ENCODE results near the gene ITPK1.

Gene ITPK1

DNA sequence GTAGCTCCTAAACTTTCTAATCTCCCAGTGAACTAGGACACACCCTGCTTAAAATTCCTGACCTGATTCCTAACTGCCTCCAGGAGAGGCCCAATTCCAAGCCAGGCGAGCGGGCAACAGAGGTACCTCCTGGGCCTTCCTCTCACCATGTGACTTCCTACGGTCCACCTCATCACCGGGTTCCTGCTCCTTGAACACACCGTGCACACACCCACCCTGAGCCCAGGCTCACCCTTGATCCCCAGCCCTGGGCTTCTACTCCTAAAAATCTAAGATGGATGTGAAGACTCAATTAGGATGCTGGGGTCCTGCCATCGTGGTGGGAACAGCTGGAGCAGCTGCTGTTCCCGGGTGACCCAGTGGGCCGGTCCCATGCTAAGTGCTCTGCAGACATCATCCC is 124.2 kb downstream of the ITPK1 start:
- FAIRE-seq (no peak), DNase-seq (ENCODE audit: insufficient read length, low spot score) (no peak)
- no peak for TF ChIP-seq POU2F2 (IDR thresholded peaks at IDR 0.05; ENCODE audit: low read depth, low read length)
- no peak for TF ChIP-seq POLR2AphosphoS5 (IDR thresholded peaks at IDR 0.05; ENCODE audit: low read depth, low read length)
- no peak for TF ChIP-seq PAX5 (IDR thresholded peaks at IDR 0.05; ENCODE audit: insufficient read depth, low read length, severe bottlenecking)
- TF ChIP-seq TAF1 (IDR thresholded peaks at IDR 0.05; ENCODE audit: low read depth, low read length) = no peak
- TF ChIP-seq SPI1 (IDR thresholded peaks at IDR 0.05; ENCODE audit: low read depth, low read length) = no peak

DNA sequence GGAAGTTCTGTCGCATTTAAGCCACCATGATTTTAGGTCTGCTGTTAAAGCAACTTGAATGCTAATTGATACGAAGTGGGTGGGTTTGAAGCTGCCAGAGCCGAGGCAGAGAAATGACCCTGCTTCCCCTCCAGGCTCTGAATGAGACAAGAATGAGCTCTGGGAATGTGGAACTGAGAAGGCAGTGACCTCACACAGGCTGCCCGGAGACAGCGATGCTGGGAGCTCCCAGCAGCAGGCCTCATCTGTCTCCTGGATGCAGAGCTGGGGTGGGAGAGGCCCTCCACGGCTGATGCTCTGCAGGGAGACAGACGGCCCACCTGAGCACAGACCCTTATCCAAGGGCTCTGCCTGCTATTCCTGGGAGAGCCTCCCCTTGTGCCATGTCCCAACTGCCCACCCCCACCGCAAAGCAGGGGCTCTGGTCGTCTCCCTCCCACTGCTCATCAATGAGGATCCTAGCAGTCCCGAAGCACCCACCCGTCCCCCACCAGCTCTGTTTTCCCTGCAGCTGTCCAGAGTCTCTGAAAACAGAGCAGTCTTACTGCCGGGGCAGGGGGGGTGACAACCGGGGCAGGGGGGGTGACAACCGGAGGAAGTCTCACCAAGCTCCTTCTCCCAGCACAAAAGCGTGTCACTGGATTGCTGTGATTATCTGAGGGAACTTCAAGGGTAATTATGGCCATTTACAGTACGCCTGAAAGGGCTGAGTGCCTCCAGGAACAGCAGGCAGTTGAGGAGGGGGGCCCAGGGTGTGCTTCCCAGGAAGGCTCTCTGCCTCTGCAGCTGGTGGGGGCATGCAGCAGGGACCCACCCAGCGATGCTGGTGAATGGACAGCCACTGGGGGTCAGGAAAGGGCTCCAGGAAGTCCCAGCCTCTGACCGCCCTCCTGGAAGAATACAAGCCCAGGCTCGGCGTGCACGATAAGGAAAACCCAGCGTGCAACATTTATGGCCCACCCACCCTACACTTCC is 125.0 kb downstream of the ITPK1 start:
- TF ChIP-seq POU2F2 (IDR thresholded peaks at IDR 0.05; ENCODE audit: low read depth, low read length) (no peak), POLR2AphosphoS5 (IDR thresholded peaks at IDR 0.05; ENCODE audit: low read depth, low read length) (no peak), POLR2A (IDR thresholded peaks at IDR 0.05; ENCODE audit: low read depth, low read length) (no peak), PAX5 (IDR thresholded peaks at IDR 0.05; ENCODE audit: insufficient read depth, low read length, severe bottlenecking) (no peak), SPI1 (IDR thresholded peaks at IDR 0.05; ENCODE audit: low read depth, low read length) (no peak), TAF1 (IDR thresholded peaks at IDR 0.05; ENCODE audit: low read depth, low read length) (no peak)
- no peak for FAIRE-seq
- DNase-seq (ENCODE audit: insufficient read length, low spot score) = no peak

DNA sequence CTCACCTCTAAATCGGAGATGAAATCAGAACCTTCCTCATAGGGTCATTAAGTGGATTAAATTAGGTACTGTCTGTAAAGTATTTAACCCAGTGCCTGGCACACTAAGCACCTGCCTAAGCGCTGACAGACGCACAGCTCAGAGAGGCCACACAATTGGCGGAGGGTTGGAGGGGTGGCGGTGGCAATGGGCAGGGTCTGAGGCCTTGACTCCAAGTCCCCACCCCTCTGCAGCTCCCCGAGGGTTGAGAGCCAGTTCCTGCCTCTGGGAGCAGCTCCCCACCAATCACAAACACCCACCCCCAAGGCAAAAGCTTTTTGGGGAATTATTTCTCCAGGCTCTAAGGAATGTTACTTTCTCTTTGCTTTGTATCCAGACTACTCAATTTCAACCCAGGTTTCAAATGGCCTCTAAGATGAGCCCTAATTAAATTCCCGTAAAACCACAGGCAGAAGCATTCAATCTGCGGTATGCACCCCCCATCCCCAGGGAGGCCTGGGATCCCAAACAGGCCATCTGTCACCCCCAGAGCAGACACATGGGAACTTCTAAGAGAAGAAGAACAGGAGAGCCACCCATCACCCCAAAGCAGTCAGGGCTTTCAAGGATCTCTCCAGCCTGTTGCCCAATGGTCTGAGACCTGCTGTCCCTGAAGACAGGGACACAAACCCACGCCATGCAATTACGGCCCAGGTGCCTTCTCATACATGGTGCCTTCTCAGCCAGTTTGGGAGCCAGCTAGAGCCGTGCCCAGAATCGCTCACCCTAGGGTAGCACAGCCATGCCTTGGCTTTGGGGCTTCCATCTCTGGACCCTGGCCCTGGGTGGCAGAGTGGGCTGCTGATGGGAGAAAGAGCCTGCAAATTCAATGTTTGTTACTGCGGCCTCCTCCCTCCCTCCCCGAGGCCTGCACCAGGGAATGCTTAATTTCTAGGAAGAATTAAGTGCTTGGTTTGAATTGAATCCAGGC is 126.7 kb downstream of the ITPK1 start:
- DNase-seq (ENCODE audit: insufficient read length, low spot score) = no peak
- FAIRE-seq = no peak
- TF ChIP-seq SPI1 (IDR thresholded peaks at IDR 0.05; ENCODE audit: low read depth, low read length) (no peak), TAF1 (IDR thresholded peaks at IDR 0.05; ENCODE audit: low read depth, low read length) (no peak), POLR2AphosphoS5 (IDR thresholded peaks at IDR 0.05; ENCODE audit: low read depth, low read length) (no peak)

DNA sequence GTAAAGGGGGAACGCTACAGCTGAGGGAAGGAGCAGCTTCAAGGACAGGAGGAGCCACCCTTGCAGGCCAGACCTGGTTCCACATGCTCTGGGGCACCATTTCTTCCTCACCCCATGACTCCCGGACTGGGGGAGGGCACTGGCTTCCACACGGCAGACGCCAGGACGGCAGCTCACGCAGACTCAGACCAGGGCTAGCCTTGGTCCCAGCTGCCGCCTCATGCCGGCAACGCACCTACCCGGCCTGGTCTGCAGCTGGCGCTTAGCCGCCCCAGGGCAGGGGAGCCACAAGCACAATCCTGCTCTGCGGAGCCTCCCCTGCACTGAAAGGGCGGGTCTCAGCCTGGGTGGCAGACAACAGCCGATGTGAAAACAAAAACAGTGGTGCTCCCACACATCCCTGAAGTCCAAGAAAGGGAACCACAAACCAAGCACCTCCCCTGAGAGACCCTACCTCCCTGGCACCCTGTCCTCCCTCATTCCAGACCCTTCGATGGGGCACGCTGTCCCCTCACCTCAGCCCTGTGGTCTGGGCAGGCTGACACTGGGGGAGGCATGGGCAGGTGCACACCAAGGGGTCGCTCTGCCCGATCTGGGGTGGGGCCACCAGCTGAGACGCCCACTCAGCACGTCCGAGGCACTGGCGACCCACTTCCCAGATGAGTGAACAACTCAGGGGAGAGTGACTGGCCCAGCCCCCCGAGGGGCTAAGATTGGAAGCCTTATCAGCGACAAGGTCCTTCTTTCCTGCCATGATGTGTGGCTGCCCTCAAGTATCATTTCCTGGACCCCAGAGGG is 127.8 kb downstream of the ITPK1 start:
- TF ChIP-seq POLR2AphosphoS5 (IDR thresholded peaks at IDR 0.05; ENCODE audit: low read depth, low read length) = no peak
- no peak for TF ChIP-seq POU2F2 (IDR thresholded peaks at IDR 0.05; ENCODE audit: low read depth, low read length)
- TF ChIP-seq SPI1 (IDR thresholded peaks at IDR 0.05; ENCODE audit: low read depth, low read length) = no peak
- no peak for TF ChIP-seq TAF1 (IDR thresholded peaks at IDR 0.05; ENCODE audit: low read depth, low read length)
- no peak for TF ChIP-seq PAX5 (IDR thresholded peaks at IDR 0.05; ENCODE audit: insufficient read depth, low read length, severe bottlenecking)
- TF ChIP-seq POLR2A (IDR thresholded peaks at IDR 0.05; ENCODE audit: low read depth, low read length) = no peak
- FAIRE-seq = no peak
- DNase-seq (ENCODE audit: insufficient read length, low spot score) = no peak

DNA sequence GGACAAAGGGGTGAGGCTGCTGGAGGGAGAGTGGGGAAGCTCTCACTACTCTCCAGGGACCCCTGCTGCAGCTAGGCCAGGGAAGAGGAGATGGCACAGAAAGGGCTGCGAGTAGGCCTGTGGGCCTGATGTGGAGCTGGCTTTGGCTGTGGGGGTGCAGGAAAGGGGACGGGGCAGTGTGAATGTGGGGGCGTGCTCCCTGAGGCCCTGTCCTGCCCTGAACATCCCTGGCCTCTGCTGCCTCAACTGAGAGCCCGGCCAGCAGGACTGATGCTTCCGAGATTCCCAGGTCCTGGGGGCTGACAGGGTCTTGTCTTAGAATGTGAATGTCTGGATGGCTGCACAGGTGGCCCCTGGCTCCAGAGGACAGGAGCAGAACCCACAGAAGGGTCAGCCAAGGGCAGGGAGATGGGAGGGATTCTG is 128.6 kb downstream of the ITPK1 start:
- FAIRE-seq = no peak
- TF ChIP-seq SPI1 (IDR thresholded peaks at IDR 0.05; ENCODE audit: low read depth, low read length) (no peak), PAX5 (IDR thresholded peaks at IDR 0.05; ENCODE audit: insufficient read depth, low read length, severe bottlenecking) (no peak), POLR2A (IDR thresholded peaks at IDR 0.05; ENCODE audit: low read depth, low read length) (no peak), TAF1 (IDR thresholded peaks at IDR 0.05; ENCODE audit: low read depth, low read length) (no peak), POU2F2 (IDR thresholded peaks at IDR 0.05; ENCODE audit: low read depth, low read length) (no peak), POLR2AphosphoS5 (IDR thresholded peaks at IDR 0.05; ENCODE audit: low read depth, low read length) (no peak)
- DNase-seq (ENCODE audit: insufficient read length, low spot score) = no peak

DNA sequence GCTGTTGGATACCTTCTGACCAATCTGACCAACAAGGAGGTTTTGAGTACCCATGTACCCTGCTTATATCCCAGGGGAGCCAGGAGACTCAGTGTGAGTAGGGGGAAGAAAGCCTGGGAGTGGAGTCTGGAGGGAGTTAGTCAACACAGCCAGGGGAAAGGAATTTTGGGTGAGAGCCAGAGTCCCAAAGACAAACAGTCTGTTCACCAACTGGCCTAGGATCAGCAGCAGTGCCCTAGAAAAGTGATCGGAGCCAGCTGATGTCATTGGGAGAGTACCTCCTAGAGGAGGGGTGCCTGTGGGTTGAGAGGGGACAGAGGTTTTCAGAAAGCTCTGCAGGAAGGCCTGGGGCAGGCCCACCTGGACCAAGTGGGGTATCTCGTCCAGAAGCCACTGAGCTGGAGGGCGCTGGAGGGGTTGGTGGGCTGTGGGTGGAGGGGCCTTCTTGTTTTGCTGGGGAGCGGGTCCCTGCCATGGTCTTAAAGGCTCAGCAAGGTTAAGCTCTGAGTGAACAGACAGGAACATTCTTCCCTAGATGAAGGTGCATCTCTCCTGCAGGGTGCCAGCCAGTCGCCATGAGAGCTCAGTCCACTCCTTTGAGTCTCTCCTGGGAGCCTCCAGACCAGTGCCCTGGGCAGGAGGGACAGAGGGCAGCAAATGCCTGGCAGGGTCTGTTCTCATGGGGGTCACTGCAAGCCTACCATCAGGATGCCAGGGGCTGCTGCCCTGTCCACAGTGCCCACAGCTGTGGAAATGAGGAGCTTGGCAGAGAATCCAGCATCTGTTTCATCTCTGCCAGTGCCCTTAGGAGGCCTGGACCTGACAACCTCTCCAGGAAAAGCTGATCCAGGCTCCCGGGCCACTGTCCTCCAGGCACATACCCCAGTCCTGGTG is 129.2 kb downstream of the ITPK1 start:
- no peak for TF ChIP-seq SPI1 (IDR thresholded peaks at IDR 0.05; ENCODE audit: low read depth, low read length)
- TF ChIP-seq PAX5 (IDR thresholded peaks at IDR 0.05; ENCODE audit: insufficient read depth, low read length, severe bottlenecking) = no peak
- no peak for TF ChIP-seq TAF1 (IDR thresholded peaks at IDR 0.05; ENCODE audit: low read depth, low read length)
- no peak for TF ChIP-seq POLR2AphosphoS5 (IDR thresholded peaks at IDR 0.05; ENCODE audit: low read depth, low read length)
- no peak for TF ChIP-seq POLR2A (IDR thresholded peaks at IDR 0.05; ENCODE audit: low read depth, low read length)
- no peak for TF ChIP-seq POU2F2 (IDR thresholded peaks at IDR 0.05; ENCODE audit: low read depth, low read length)
- no peak for DNase-seq (ENCODE audit: insufficient read length, low spot score)
- no peak for FAIRE-seq

DNA sequence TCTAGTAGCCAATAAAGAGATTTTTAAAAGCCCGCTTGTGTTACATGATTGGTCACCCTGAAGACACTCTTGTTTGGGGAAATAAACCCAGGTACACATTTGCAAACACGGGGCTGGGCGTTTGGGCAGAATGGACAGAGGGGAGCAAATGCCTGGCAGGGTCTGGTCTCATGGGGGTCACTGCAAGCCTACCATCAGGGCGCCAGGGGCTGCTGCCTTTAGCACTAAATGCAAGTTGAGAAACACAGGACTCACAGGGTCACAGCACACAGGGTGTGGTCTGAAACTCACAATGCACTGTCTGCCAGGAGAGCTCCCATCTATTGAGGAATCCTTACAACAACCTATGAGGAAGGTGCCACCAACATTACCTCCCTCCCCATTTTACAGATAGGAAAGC is 130.2 kb downstream of the ITPK1 start:
- TF ChIP-seq PAX5 (IDR thresholded peaks at IDR 0.05; ENCODE audit: insufficient read depth, low read length, severe bottlenecking) (no peak), SPI1 (IDR thresholded peaks at IDR 0.05; ENCODE audit: low read depth, low read length) (no peak), POU2F2 (IDR thresholded peaks at IDR 0.05; ENCODE audit: low read depth, low read length) (no peak), POLR2AphosphoS5 (IDR thresholded peaks at IDR 0.05; ENCODE audit: low read depth, low read length) (no peak)
- no peak for FAIRE-seq

DNA sequence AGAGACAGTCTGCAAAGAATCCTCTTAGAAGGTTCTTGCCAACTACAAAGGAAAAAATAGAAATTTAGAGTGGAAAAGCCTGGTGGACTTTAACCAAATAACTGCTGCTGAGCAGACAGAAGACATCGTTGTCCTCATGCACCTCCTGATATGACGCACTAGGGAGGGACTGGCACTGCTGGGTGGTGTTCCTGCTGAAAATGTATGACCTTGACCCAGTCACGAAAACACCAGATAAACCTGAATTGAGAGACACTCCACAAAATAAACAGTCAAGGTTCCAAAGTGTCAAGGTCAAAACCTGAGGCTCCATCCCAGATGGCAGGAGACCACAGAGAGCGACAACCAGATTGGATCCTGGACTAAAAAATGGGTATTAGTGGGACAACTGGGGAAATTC is 130.8 kb downstream of the ITPK1 start:
- TF ChIP-seq POLR2AphosphoS5 (IDR thresholded peaks at IDR 0.05; ENCODE audit: low read depth, low read length) (no peak), POU2F2 (IDR thresholded peaks at IDR 0.05; ENCODE audit: low read depth, low read length) (no peak), POLR2A (IDR thresholded peaks at IDR 0.05; ENCODE audit: low read depth, low read length) (no peak), PAX5 (IDR thresholded peaks at IDR 0.05; ENCODE audit: insufficient read depth, low read length, severe bottlenecking) (no peak), SPI1 (IDR thresholded peaks at IDR 0.05; ENCODE audit: low read depth, low read length) (no peak), TAF1 (IDR thresholded peaks at IDR 0.05; ENCODE audit: low read depth, low read length) (no peak)
- DNase-seq (ENCODE audit: insufficient read length, low spot score) (no peak), FAIRE-seq (no peak)

More for the DNA sequence above, 130.2 kb downstream of the ITPK1 start:
- no peak for DNase-seq (ENCODE audit: insufficient read length, low spot score)
